LNCaP clone FGC (cell line): Measurements from ENCODE around the gene ZGRF1.

ENCODE experiments used
- DNase-seq: peaks from one replicate; pipeline ENCODE4 v3.0.0-alpha.2; 2011; ENCODE audit warnings: low read depth
- H3K4me3 ChIP-seq: 2 replicates; pipeline ENCODE4 v1.5.1; 2011; ENCODE audit warnings: mild to moderate bottlenecking, low read depth, low read length, control low read depth
- TF ChIP-seq, protein P1 (sequence below): IDR thresholded peaks from 2 replicates; pipeline ENCODE4 v1.5.1; 2012; ENCODE audit warnings: mild to moderate bottlenecking; ENCODE audit not compliant: control insufficient read depth, insufficient read depth; ENCODE audit errors: extremely low read depth

The ZGRF1 gene

DNA sequence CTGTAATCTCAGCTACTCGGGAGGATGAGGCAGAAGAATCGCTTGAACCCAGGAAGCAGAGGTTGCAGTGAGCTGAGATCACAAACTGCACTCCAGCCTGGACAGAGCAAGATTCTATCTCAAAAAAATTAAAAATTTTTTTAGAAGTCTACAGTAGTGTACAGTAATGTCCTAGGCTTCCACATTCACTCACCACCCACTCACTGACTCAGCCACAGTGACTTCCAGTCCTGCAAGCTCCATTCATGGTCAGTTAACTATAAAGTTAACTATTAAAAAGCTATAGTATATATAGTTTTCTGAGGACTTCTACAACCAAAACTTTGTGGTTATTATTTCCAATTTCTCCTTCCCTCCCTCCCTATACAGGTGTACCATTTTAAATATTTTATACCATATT is 86.0 kb downstream of the ZGRF1 start:
- TF ChIP-seq, protein P1, sequence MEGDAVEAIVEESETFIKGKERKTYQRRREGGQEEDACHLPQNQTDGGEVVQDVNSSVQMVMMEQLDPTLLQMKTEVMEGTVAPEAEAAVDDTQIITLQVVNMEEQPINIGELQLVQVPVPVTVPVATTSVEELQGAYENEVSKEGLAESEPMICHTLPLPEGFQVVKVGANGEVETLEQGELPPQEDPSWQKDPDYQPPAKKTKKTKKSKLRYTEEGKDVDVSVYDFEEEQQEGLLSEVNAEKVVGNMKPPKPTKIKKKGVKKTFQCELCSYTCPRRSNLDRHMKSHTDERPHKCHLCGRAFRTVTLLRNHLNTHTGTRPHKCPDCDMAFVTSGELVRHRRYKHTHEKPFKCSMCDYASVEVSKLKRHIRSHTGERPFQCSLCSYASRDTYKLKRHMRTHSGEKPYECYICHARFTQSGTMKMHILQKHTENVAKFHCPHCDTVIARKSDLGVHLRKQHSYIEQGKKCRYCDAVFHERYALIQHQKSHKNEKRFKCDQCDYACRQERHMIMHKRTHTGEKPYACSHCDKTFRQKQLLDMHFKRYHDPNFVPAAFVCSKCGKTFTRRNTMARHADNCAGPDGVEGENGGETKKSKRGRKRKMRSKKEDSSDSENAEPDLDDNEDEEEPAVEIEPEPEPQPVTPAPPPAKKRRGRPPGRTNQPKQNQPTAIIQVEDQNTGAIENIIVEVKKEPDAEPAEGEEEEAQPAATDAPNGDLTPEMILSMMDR, result no peak
- no peak for DNase-seq
- H3K4me3 ChIP-seq, result no peak overlapping the region

DNA sequence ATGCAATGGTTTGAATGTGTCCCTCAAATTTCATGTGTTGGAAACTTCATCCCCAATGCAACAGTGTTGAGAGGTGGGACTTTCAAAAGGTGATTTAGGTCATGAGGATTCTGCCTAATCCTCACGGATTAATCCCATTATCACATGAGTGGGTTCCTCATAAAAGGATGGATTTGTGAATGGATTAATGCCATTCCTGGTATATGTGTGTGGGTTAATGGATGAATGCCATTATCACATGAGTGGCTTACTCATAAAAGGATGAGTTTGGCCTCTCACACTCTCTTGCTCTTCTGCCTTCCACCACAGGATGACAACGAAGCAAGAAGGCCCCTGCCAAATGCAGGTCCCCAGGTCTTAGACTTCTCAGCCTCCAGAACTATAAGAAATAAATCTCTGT is 90.2 kb downstream of the ZGRF1 start:
- DNase-seq, result no peak
- no peak overlapping the region for H3K4me3 ChIP-seq
- TF ChIP-seq, protein P1, result no peak

DNA sequence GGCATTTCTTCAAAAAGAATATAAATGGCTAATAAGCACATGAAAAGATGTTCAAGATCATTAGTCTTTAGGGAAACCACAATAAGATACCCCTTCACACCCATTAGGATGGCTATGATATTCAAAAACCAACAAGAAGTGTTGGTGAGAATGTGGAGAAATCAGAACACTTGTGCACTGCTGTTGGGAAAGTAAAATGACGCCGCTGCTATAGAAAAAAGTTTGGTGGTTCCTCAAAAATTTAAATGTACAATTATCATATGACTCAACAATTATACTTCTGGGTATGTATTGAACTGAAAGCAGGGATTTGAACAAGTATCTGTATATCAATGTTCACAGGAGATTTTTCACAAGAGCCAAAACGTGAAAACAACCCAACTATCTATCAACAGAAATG is 91.4 kb downstream of the ZGRF1 start:
- TF ChIP-seq, protein P1, result no peak
- no peak for DNase-seq
- H3K4me3 ChIP-seq, result no peak overlapping the region

DNA sequence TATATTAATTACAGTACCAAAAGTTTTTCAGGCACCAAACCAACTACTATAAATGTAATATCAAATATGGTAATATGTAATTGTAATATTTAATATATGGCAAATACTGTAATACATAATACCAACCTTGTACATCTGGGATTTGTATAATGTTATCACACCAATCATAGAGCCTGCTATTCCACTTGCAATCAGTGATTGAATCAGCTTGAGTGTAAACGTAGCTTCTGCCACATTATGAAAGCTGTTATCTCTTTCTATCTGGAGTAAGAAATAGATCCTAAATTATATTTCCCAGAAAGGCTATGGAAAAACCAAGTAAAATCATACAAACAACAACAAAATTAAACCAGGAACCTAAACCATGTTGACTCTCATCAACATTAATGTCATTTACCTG is 96.0 kb downstream of the ZGRF1 start:
- TF ChIP-seq, protein P1, result no peak
- no peak for DNase-seq
- H3K4me3 ChIP-seq, result no peak overlapping the region

DNA sequence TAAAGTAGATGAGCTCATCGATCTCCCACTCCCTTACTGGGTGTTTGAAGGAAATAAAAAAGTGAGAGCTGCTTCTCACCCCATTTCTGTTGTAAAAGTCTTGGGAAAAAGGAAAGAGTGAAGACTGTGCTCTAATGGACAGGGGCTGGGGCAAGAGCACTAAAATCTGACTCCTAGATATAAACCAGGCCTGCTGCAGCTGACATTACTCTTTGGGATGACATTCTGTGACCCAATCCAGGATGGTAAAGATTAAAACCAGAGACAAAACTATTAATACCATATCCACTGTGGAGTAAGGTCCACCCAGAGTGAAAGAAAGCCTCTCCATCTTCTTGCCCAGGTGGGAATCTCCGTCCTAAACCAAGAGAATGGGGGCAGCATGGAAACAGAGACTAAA is 100.6 kb downstream of the ZGRF1 start:
- no peak for DNase-seq
- TF ChIP-seq, protein P1, result no peak
- no peak overlapping the region for H3K4me3 ChIP-seq

DNA sequence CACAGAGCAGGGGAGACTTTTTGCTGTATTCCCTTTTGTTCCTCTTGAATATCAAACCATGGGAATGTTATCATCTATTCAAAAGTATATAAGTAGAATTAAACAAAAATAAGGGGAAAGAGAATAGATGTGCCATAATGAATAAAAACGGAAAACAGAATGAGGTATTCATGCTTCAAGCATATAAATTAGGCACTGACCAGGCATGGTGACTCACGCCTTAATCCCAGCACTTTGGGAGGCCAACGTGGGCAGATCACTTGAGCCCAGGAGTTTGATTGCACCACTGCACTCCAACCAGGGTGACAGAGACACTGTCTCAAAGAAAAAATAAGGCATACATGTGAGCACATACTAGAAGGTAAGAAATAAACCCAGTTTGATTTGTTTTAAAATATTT is 104.4 kb downstream of the ZGRF1 start:
- TF ChIP-seq, protein P1, result no peak
- no peak for DNase-seq
- H3K4me3 ChIP-seq, result no peak overlapping the region

DNA sequence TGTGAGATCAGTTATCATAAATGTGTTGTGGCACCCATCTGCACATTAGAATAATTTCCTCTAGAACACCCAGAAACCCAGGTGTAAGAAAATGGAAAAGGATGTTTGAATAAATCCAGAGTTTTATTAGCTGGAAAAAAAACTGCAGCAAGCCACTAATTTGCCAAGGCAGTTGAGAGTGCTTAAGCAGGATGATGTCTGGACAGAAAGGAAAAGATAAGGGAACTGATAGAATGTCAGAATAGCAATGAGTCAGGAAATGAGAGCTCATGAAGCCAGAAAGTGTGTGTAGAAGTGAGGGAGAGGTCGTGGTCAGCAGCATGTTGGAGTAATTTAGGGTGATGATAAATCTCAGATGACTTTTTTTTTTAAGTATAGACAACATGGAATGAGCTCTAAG is 105.6 kb downstream of the ZGRF1 start:
- TF ChIP-seq, protein P1, result no peak
- DNase-seq, result no peak
- H3K4me3 ChIP-seq, result no peak overlapping the region
